ENCODE results near the gene OCRL.

GRCh38 chrX:129609395-129609794 is 69.3 kb downstream of the OCRL start:
- TF ChIP-seq, protein P1, sequence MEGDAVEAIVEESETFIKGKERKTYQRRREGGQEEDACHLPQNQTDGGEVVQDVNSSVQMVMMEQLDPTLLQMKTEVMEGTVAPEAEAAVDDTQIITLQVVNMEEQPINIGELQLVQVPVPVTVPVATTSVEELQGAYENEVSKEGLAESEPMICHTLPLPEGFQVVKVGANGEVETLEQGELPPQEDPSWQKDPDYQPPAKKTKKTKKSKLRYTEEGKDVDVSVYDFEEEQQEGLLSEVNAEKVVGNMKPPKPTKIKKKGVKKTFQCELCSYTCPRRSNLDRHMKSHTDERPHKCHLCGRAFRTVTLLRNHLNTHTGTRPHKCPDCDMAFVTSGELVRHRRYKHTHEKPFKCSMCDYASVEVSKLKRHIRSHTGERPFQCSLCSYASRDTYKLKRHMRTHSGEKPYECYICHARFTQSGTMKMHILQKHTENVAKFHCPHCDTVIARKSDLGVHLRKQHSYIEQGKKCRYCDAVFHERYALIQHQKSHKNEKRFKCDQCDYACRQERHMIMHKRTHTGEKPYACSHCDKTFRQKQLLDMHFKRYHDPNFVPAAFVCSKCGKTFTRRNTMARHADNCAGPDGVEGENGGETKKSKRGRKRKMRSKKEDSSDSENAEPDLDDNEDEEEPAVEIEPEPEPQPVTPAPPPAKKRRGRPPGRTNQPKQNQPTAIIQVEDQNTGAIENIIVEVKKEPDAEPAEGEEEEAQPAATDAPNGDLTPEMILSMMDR (IDR thresholded peaks at IDR 0.05; ENCODE audit: borderline replicate concordance, extremely low read depth, low read length, poor library complexity, severe bottlenecking): peak; percentile 45
- TF ChIP-seq EZH2 (IDR thresholded peaks at IDR 0.05; ENCODE audit: borderline replicate concordance, low read depth, low read length, severe bottlenecking): no peak
